Stimulated activated CD8-positive, alpha-beta memory T cell treated with anti-CD3 and anti-CD28 coated beads, Interleukin-2, amount 100 ng/mL, for 1 hour (primary cell): Measurements from ENCODE around the gene B4GALT1.

ENCODE experiments used
- DNase-seq, 2 donors: peaks; one replicate each; pipeline ENCODE4 v3.0.0-alpha.2; 2020; ENCODE audit warnings: low read depth in 2 of 2

Gene B4GALT1, protein sequence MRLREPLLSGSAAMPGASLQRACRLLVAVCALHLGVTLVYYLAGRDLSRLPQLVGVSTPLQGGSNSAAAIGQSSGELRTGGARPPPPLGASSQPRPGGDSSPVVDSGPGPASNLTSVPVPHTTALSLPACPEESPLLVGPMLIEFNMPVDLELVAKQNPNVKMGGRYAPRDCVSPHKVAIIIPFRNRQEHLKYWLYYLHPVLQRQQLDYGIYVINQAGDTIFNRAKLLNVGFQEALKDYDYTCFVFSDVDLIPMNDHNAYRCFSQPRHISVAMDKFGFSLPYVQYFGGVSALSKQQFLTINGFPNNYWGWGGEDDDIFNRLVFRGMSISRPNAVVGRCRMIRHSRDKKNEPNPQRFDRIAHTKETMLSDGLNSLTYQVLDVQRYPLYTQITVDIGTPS

DNA sequence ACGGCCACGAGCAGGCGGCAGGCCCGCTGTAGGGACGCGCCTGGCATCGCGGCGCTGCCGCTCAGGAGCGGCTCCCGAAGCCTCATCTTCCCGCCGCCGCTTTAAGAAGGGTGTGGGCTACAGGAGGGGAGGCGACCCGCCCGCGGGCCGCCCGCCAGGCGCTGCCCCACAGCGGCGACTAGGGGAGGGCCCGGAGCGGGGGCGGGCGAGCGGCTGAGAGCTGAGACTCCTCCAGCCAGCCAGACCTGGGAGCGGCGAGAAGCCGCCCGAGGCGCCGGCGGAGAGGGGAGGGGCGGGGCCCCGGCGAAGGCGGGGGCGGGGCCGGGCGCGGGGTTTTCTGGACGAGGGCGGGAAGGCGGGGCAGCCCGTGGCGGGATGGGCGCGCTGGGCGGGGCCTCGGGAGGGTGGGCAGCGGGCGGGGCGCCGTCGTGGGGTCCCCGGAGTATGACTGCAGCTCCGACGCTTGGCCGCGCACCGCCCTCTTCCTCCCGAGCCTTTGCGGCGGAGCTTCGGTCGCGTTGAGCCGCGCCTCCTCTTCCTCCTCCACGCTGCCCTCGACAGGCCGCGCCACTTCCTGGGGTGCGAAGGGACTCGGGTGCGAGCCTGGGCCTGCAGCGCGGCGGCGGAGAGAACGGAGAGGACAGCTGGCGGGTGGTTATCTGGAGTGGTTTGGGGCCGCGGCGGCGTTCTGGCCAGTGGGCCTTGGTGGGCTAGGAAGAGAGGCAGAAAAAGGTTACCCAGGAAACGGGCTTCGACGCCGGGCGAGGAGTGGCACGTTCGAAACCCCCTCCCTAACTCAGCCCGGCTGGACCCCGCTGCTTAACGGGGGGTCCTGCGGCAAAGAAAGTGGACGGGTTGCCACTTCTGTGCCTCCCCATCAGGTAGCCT, at the start of gene B4GALT1:
Gene B4GALT1 (minus strand): TSS at position 253 of the 888 bp plus-strand sequence. CDS start 167 bp downstream, at position 86.
- peak; percentile 97 for DNase-seq

DNA sequence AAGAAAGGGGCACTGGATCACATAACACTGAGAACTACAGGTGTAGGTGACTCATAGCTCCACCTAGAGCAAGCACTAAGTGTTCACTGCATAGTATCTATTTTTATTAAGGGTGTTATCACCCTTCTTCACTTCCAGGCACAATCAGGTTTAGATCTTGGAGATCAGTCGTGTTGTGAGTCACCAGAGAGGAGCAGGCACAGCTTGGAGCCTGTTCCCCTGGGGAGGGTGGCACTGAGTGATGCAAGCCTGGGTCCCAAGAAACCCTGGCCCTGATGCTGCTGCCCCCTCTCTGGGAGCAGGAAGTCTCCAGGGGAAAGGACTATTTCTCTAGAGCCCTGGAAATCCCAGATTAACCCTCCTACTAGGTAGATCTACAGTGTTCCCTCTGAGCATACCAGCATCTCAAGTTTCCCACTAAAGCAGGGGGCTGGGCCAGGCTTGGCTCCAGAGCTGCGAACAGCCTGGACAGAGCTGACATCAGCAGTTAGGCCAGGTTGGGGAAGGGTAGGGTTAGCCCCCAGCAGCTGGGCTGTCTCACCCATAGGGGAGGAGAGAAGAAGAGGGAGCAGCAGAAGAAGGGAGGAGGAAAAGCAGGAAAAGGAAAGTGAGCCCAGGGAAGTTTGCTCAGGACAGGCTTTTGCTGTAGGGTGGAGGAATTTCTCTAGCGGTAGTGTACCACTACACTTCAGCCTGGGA, 44.7 kb upstream of the B4GALT1 start:
- no peak for DNase-seq

DNA sequence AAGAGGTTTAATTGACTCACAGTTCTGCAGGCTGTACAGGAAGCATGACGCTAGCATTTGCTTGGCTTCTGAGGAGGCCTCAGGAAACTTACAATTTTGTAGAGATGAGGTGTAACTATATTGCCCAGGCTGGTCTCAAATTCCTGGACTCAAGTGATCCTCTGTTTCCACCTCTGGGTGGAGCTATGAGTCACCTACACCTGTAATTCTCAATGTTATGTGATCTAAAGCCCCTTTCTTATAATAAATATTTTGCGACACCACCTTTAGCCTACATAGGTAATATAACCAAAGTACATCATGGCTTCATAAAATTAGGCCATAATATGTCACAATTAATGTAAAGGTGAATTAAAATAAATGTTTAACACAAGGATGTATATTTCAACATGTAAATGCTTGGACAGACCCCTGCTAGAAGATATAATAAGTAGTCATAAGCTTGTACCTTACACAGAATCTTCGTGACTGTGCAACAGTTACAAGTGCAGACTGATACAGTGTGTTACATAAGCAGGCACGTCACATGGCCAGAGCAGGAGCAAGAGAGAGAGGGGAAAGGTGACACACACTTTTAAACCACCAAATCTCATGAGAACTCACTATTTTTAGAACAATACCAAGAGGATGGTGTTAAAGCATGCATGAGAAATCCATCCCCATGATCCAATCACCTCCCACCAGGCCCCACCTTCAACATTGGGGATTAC, 43.0 kb upstream of the B4GALT1 start:
- DNase-seq: no peak

DNA sequence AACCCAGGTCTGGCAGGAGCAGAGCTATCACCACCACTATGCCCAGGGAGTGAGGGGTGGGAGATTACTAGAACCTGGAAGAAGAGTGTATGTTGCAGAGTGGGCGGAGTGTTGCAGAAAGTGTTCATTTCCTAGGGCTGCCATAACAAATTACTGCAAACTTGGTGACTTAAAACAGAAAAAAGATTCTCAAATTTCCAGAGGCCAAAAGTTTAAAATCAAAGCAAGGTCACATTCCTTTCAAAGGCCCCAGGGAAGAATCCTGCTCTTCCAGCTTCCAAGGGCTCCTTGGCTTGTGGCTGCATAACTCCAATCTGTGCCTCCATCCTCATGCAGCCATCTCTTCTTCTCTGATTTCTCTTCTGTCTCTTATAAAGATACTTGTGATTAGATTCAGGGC, 42.3 kb upstream of the B4GALT1 start:
- no peak for DNase-seq

DNA sequence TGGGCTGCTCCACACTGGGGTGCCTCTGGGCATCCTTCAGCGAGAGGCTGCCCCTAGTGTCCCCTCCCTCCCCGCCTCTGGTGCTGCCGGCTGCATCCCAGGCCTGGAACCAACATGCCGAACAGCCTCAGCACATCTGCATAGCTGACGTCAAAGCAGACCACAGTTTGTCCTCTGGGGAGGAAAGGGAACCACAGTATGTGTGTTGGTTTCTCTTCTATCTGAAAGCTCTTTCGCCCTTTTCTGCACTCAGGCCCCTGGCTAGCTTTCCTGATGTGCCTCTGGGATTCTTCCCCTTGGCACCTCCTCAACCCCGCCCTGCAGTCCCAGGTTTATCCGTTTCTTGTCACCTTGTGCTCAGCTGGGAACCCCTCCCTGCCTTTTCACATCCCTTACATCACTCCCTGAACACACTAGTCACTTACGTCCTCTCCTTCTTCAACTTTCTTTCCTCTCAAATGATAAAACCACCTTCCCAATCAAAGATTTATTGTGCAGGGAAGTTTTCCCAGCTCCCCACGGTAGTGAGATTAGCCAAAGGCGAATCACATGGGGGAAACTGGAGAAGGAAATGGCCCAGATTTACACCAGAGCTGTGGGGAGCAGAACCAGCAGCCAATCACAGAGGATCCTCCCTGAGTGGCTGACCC, 35.5 kb upstream of the B4GALT1 start:
- peak; percentile 5 to 9 for DNase-seq

DNA sequence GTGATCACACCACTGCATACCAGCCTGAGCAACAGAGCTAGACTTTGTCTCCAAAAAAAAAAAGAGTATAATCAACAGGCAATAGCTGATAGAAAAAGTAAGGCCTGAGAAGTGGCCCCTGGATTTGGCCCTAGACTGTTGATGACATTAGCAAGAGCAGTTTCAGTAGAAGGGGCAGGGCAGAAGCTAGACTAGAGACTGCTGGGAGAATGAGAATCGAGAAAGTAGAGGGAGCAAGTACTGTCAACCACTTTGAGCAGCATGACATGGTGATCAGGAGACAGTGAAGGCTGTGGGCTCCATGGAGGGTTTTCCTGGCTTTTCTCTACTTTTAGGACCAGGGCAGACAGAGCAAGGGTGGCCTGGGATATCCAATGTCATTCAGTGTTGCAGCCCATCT, 34.9 kb upstream of the B4GALT1 start:
- no peak for DNase-seq

DNA sequence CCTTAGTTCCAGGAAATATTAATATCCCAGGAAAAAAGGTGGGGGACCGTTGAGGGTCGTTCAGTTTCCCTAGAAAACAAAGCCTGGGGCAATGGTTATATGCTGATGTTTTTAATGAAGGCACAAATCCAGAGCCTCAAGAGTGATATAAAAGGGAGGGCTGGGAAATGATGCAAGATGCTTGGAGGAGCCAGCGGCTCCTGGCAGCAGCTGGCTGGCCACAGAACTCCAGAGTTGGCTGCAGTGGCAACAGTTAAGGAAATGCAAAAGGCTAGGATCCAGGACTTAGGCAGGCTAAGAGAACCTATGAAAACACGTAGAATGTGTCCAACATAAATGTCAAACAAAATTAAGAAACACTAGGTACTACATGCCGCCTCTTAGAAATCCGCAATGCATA, 31.0 kb upstream of the B4GALT1 start:
- DNase-seq: no peak

DNA sequence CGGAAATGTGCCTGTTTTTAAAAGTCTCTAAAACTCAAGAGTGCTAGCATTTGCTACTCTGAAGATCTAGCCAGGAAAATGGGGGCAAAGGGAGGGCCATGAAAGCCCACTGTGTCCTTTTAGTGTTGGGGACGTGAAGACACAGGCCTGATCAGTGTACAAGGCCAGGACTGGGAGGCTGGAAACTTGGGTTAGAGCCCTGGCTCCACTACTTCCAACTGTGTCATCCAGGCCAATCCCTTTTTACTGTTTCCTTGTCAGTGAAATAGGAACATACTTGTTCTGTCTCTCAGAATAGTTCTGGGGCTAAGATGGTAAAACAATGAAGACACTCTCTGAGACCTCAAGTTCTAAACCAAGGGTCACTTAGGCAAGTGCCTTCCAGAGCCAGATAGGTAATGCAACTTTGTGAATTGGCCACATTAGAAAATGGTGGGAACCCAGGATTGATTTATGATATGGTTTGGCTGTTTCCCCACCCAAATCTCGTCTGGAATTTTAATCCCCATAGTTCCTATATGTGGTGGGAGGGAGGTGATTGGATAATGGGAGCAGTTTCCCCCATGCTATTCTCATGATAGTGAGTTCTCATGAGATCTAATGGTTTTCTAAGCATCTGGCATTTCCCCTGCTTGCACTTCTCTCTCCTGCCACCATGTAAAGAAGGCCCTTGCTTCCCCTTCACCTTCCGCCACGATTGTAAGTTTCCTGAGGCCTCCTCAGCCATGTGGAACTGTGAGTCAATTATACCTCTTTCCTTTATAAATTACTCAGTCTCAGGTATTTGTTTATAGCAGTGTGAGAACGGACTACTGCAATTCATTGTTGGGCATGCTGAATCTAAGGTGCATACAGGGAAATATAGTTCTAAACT, 30.4 kb upstream of the B4GALT1 start:
- no peak for DNase-seq

DNA sequence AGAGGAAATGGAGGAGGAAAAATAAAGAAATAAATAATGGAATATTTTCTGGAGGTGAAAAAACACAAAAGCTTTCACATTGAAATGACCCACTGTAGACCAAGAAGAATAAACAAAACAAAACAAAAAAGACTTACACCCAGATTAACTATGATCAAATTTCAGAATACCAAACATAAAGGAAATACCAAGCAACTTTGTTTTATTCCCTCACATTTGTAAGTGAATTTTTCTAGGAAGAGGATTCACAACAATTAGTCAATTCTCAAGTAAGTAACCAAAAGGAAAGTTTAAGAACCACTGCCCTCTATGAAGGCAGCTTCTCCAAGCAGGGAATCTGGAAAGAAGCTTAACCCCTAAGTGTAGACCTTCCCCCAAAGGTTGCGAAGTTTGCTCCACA, 29.6 kb upstream of the B4GALT1 start:
- no peak for DNase-seq

DNA sequence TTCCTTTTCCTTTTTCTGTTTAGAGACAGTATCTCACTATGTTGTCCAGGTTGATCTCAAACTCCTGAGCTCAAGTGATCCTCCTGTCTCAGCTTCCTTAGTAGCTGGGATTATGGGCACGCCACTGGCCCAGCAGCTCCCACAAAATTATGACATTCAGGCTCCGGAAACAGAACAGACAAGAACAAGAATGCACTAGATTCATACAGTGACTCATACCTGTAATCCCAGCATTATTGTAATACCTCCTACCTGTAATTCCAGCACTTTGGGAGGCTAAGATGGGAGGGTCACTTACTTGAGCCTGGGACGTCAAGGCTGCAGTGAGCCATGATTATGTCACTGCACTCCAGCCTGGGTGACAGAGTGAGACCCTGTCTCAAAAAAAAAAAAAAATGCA, 26.7 kb upstream of the B4GALT1 start:
- no peak for DNase-seq

DNA sequence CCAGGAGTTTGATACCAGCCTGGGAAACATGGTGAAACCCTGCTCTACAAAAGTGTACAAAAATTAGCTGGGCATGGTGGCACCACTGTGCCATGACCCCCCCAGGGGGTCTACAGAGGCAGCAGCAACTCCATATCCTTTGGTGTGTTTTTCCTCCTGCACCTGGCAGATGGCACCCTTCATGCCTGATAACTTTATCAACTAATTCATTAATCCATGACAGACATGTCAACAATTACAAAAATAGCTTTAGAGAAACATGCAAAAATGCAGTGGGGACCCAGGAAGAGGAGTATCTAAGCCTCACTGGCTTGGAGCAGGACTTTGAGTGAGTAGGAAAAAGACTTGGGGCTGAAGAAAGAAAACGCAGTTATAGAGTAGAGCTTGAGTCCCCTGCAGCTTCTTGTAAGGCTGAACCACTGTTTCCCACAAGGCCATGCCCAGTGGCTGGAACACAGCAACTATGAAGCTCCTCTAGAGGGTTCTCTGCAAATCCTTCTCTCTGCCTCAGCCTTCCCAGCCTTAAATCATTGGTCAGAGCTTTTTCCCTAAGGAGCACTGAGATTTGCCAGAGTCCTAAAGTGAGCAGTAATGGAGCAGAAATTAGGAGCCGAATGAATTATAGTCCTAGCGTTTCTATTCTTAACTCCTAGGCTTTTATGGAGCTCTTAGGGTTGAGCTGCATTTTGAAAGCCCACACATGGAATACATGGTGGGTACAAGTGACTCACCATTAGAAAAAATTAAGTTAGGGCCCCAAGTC, 25.5 kb upstream of the B4GALT1 start:
- DNase-seq: no peak

DNA sequence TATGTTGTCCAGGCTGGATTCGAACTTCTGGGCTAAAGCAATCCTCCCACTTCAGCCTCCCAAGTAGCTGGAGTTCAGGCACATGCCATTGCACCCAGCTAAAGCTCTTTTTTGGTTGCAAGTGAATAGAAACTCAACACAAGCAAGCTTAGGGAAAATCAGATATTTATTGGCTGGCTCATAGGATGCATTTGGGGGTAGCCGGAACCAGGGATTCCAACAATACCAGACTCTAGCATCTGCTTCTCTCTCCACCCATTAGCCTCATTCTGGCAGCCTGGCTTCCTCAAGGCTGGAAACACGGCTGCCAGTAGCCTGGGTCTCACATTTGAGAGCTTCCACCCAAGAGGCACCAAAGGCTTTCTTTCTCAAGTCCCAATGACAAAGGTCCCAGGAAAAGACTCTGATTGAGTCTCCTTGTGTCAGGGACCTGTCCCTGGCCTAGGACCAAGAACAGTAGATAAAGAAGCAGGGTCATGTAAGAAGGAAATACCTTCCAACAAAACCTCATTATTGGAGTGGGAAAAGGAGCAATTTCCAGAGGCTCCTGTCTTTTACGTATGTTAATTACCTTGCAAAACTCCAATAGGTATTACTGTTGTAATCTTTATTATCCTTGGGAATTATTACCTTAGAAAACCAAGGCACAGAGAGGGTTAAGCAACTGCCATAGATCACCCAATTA, 23.0 kb upstream of the B4GALT1 start:
- DNase-seq: no peak

DNA sequence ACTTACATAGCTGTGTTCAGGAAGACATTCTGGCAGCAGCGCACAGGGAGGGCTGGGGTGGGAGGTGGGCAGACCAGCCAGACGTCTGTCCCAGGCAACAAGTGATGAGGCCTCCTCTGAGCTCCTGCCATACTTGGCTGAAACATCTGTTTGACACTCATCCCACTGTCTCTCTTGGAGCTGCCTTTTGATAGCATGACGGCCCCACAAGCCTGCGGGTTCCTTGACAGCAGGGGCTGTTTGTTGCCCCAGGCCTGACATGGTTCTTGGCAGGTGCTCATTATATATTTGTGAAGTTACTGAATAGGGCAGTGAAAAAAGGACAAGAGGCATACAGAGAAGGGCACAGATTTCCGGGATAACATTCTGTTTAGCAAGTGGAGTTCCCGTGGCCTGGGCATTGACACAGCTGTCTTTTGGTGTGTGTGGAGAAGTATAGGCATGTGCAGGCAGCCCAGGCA, 22.2 kb upstream of the B4GALT1 start:
- DNase-seq: no peak

DNA sequence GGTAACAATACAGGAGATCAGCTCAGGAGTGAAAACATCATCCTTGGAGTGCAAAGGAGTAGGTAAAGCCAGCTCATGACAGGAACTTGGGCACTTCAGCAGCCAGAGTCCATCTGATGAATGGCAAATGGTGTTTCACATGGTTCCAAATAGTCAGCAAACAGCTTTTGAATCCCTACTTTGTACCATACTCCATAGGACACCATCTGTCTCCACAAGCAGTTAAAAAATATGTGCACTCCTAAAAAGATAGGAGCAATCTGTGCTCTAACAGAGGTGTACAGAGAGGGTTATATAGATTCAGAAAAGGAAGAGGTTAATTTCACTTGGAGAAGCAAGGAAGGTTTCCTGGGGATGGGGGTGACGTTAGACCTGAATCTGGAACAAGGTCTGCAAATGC, 21.6 kb upstream of the B4GALT1 start:
- no peak for DNase-seq

DNA sequence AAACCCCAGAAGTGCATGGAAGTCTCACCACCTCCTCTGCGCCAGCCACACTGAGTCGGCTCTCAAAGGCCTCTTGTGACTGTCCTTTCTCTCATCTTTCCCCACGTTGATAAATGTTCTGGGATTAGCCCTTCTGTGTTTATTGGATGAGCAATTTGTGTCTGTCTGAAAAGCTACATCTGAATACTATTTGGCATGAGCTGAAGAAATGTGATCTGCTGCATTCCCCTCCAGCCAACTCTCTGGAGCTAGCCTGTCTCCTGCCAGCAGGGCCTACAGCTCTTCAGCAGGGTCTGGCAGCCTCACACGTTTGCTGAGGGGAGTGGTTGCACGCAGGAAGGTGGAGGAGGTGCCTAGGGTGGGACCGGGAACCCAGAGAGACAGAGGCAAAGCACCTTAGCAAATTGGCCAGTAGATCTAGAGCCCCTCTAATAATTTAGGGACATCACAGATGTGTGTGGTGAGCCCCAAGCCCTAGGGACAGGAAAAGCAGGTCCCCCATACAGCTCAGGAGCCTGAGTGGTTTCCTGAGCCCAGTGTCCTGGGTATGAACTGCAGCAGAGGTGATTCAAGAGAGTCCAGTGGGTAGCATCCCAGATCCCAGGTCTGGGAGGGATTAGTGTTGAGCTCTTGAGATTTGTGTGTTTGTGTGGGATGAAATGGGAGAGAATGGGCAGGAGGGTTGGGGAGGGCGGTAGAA, 20.5 kb upstream of the B4GALT1 start:
- no peak for DNase-seq

DNA sequence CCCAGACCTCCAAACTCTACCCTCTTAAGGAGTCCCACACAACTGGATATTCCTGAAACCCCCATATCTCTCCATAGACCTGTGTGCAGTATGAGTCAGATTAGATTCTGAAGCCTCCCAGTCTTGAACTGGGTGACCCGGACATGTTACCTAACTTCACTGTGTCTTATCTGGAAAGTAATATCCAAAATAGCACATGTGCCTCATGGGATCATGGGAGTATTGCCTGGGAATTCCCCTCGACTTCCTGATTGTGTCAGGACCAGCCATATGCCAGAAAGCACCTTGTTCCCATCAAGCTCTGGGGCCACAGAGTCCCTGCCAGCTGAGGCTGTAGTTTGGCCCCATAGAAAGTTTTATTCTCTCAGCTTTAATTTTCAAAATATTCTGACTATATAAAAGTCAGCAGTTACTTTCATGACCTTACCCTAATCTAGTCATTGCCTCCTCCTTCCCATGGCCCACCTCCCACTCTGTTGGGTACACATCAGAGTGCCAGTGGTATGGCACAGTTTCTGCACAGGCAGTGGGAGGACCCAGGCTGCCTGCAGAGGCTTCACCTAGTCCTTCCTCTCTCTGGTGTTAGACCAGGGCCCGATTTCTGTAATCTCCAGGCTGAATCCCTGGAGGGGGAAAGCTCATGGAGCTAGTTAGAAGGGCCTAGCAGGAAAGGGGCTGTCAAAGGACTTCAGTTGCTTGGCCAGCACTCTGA, 19.5 kb upstream of the B4GALT1 start:
- no peak for DNase-seq

DNA sequence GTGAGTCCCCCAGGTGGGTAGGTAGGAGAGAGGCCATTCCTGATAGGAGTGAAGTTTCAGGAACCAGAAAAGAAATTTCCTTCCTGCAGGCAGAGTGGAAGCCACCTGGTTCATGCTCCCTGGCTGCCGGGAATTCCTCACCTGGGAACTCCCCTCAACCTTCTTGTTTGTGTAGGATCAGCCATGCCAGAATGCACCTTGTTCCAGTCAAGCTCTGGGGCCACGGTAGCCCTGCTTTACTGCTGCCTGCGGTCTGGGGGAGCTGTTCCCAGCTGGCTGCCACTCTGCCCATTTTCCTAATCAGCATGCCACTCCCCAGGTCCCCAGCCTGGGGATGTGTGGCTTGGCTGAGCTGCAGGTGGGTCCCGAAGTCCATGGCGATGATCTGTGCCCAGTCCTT, 18.7 kb upstream of the B4GALT1 start:
- DNase-seq: no peak
